Measurements from ENCODE around the gene SRD5A3.

Gene SRD5A3

DNA sequence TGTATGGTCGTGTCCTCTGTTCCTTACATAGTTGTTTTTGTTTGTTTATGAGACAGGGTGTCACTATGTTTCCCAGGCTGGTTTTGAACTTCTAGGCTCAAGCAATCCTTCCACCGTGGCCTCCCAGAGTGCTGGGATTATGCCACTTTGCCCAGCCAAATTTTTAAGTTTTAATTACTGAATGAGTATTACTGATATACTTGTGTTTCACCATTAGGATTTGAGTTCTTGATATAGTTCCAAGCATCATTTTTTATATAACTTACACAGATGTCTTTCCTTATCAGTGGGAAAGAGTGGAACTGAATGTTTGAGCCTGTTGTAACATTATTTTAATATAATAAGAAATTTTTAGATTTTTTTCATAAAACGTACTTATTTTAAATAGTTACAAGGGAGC lies 70.1 kb downstream of the SRD5A3 start:
- DNase-seq = no peak
- peaks cover 5% of the 10 kb centered on the region for H3K4me1 Mint-ChIP-seq
- H3K27me3 Mint-ChIP-seq (ENCODE audit: low read depth, poor library complexity) = no peaks in the 10 kb centered on the region
- no peaks in the 10 kb centered on the region for H3K9me3 Mint-ChIP-seq
- TF ChIP-seq, protein P1, sequence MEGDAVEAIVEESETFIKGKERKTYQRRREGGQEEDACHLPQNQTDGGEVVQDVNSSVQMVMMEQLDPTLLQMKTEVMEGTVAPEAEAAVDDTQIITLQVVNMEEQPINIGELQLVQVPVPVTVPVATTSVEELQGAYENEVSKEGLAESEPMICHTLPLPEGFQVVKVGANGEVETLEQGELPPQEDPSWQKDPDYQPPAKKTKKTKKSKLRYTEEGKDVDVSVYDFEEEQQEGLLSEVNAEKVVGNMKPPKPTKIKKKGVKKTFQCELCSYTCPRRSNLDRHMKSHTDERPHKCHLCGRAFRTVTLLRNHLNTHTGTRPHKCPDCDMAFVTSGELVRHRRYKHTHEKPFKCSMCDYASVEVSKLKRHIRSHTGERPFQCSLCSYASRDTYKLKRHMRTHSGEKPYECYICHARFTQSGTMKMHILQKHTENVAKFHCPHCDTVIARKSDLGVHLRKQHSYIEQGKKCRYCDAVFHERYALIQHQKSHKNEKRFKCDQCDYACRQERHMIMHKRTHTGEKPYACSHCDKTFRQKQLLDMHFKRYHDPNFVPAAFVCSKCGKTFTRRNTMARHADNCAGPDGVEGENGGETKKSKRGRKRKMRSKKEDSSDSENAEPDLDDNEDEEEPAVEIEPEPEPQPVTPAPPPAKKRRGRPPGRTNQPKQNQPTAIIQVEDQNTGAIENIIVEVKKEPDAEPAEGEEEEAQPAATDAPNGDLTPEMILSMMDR (IDR thresholded peaks at IDR 0.05) = no peak
- no peak overlapping the region for H3K4me3 Mint-ChIP-seq
- no peak overlapping the region for H3K27ac Mint-ChIP-seq
- peaks cover 49% of the 10 kb centered on the region for H3K36me3 Mint-ChIP-seq (ENCODE audit: low read depth)

Data from nephron progenitor cell (in vitro differentiated cells).